ENCODE data around the gene PNPT1.
"Not testable (repeated sequence)": the region's sequence is repeated elsewhere in the genome, so short reads cannot be mapped to it uniquely, and the experiment has no call there.

PNPT1 gene

GRCh38 chr2:55693181-55694125 is at the start of gene PNPT1:
Gene PNPT1 (minus strand): TSS chr2:55693844. CDS start chr2:55693823, 21 bp downstream.
- Histone ChIP-seq H3K27me3 (ENCODE audit: low read depth) (no peaks in the 10 kb centered on the region), H3K4me1 (peaks cover 20% of the 10 kb centered on the region), H3K36me3 (replicated peaks) (peaks cover 20% of the 10 kb centered on the region), H3K4me3 (peak within 1 kb of the TSS; percentile 81), H3K9me3 (no peaks in the 10 kb centered on the region)
- in situ Hi-C loops (cut with MboI; ENCODE audit: low sequenced_read_pairs) = no loop called here
- DNase-seq (ENCODE audit: low spot score in 2 of 2) = peak; percentile 90 to 96

GRCh38 chr2:55742996-55743395 is 49.4 kb upstream of the PNPT1 start:
- Histone ChIP-seq H3K27me3 (ENCODE audit: low read depth) (peaks cover 8% of the 10 kb centered on the region), H3K36me3 (replicated peaks) (no peaks in the 10 kb centered on the region), H3K4me1 (no peaks in the 10 kb centered on the region), H3K4me3 (no peak overlapping the region), H3K9me3 (no peaks in the 10 kb centered on the region; the same call in 1 of the 2 replicates)
- in situ Hi-C loops (cut with MboI; ENCODE audit: low sequenced_read_pairs) = no loop called here
- no peak for DNase-seq (ENCODE audit: low spot score in 2 of 2)

DNA sequence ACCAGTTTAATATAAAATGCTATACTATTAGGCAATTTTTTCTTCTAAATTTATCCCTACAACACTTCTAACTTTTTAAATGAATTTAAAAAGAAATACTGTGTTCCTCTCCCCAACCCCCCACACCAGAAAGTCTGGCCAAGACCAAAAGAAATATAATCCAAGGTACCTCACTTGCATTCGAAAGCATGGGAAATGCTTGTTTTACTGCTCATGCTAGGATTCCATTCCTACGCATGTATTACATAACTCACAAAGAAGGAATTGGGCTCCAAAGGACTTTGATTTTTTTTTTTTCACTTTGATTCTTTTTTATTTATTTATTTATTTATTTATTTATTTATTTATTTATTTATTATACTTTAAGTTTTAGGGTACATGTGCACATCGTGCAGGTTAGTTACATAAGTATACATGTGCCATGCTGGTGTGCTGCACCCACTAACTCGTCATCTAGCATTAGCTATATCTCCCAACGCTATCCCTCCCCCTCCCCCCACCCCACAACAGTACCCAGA is 42.4 kb upstream of the PNPT1 start:
- H3K4me3 ChIP-seq; H3K9me3 ChIP-seq; H3K4me1 ChIP-seq; H3K27me3 ChIP-seq (ENCODE audit: low read depth); DNase-seq (ENCODE audit: low spot score in 2 of 2); in situ Hi-C loops (cut with MboI; ENCODE audit: low sequenced_read_pairs); H3K36me3 ChIP-seq (replicated peaks): not testable (repeated sequence)

DNA sequence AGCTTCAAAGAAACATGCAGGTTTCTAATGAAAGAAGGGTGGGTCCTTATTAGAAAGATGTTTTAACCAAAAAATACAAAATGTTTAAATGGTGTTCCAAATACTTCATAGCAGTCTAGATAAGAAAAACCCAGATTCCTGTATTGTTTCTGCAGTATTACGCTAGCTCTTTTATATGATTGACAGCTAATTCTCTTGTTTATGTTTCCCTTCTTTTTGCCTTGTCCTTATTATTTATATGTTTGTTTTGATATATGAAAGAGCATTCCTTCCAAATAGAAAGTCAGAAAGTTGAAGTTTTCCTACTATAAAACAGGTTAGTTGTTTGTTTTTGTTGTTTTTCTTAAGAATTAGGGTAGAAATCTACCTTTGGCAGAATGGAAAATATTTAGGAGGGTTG is 41.1 kb upstream of the PNPT1 start:
- no peaks in the 10 kb centered on the region for H3K4me1 ChIP-seq
- in situ Hi-C loops (cut with MboI; ENCODE audit: low sequenced_read_pairs) = no loop called here

GRCh38 chr2:55733335-55733734 is 39.7 kb upstream of the PNPT1 start:
- Histone ChIP-seq H3K9me3 (no peaks in the 10 kb centered on the region), H3K36me3 (replicated peaks) (no peaks in the 10 kb centered on the region), H3K27me3 (ENCODE audit: low read depth) (peaks cover 6% of the 10 kb centered on the region), H3K4me1 (no peaks in the 10 kb centered on the region), H3K4me3 (no peak overlapping the region)
- in situ Hi-C loops (cut with MboI; ENCODE audit: low sequenced_read_pairs) = no loop called here
- DNase-seq (ENCODE audit: low spot score in 2 of 2) = no peak

More for the DNA sequence above, 41.1 kb upstream of the PNPT1 start:
- Histone ChIP-seq H3K27me3 (ENCODE audit: low read depth) (peaks cover 6% of the 10 kb centered on the region), H3K4me3 (no peak overlapping the region), H3K36me3 (replicated peaks) (no peaks in the 10 kb centered on the region), H3K9me3 (no peaks in the 10 kb centered on the region)
- no peak for DNase-seq (ENCODE audit: low spot score in 2 of 2)

GRCh38 chr2:55732854-55733253 is 39.2 kb upstream of the PNPT1 start:
- no peaks in the 10 kb centered on the region for H3K36me3 ChIP-seq (replicated peaks)
- in situ Hi-C loops (cut with MboI; ENCODE audit: low sequenced_read_pairs) = no loop called here
- DNase-seq (ENCODE audit: low spot score in 2 of 2) = no peak

DNA sequence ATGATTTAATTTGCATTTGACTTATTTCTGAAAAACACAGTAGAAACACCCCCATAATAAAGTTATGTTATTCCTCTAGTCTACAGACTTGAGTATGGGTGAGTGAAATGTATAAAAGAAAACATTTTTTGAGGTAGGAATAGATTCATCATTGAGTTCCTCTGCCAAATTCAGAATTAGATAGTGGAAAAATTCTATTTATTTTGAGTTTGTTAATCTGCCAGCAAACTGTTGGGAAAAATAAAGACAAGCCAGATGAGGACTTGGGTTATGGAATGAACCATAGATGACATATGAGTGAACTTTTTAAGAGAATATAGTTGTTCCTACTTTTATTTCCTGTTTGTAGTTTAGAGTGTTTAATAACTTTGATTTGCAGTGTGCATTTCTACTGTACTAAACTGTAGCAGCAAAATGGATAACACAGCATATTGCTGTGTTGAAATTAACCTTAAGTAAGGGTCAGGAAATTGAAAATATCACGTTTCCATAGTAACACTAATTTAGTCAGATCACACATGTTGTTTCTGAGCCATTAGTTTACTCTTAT is 35.6 kb upstream of the PNPT1 start:
- Histone ChIP-seq H3K36me3 (replicated peaks) (no peaks in the 10 kb centered on the region), H3K4me3 (no peak overlapping the region), H3K27me3 (ENCODE audit: low read depth) (peaks cover under 1% of the 10 kb centered on the region), H3K4me1 (no peaks in the 10 kb centered on the region), H3K9me3 (no peaks in the 10 kb centered on the region)
- in situ Hi-C loops (cut with MboI; ENCODE audit: low sequenced_read_pairs) = no loop called here
- DNase-seq (ENCODE audit: low spot score in 2 of 2) = no peak

More at GRCh38 chr2:55732854-55733253, 39.2 kb upstream of the PNPT1 start:
- Histone ChIP-seq H3K27me3 (ENCODE audit: low read depth) (peaks cover 6% of the 10 kb centered on the region), H3K4me3 (no peak overlapping the region), H3K4me1 (no peaks in the 10 kb centered on the region), H3K9me3 (no peaks in the 10 kb centered on the region)

DNA sequence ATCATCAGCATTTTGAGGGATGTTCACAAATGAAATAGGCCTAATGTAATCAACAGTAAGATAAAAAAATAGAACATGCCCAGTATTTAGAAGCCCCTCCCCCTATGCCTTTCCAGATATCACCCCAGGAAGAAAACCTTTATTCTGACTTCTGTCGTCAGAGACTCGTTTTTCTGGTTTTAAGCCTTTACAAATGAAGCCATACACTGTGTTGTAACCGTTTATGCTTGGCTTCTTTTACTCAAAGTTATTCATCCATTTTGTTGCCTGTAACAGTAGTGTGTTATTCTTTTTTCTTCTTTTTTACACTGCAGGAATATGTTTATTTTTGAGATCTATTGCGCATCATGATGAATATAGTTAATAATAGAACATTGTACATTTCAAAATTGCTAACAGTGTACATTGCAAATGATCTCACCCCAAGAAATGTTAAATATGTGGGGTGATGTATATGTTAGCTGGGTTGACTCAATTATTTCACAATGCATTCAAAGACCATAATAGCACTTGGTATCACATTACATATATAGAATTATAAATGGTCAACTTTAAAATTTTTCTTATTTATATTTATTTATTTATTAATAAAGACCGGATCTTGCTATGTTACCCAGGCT is 28.1 kb upstream of the PNPT1 start:
- Histone ChIP-seq H3K27me3 (ENCODE audit: low read depth) (peaks cover 4% of the 10 kb centered on the region; the same call in 1 of the 2 replicates), H3K9me3 (no peaks in the 10 kb centered on the region), H3K4me3 (no peak overlapping the region), H3K4me1 (no peaks in the 10 kb centered on the region), H3K36me3 (replicated peaks) (no peaks in the 10 kb centered on the region)
- no peak for DNase-seq (ENCODE audit: low spot score in 2 of 2)
- in situ Hi-C loops (cut with MboI; ENCODE audit: low sequenced_read_pairs) = loop anchor here (25.0 kb wide), 1 partner anchor 241 kb away; no protein-coding TSS in a partner anchor

DNA sequence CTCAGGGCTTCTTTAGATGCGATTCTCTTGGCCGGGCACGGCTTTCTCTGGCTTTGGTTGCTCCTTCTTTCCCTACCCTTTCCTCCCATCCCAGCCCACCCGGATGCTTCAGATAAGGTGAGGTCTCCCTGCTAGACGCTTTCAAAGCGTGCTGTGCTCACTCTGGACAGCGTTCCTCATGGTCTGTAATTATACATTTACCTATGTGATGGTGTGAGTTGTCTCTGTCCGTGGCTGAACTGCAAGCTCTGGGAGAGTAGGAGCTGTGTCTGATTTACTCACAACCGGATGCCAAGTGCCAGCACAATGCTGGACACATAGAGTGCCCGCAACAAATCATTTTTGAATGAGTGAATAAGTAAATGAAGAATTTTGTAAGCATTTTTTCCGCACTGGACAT is 26.8 kb upstream of the PNPT1 start:
- Histone ChIP-seq H3K36me3 (replicated peaks) (no peaks in the 10 kb centered on the region), H3K9me3 (no peaks in the 10 kb centered on the region), H3K27me3 (ENCODE audit: low read depth) (peaks cover 4% of the 10 kb centered on the region; the same call in 1 of the 2 replicates), H3K4me3 (no peak overlapping the region), H3K4me1 (no peaks in the 10 kb centered on the region)
- in situ Hi-C loops (cut with MboI; ENCODE audit: low sequenced_read_pairs) = loop anchor here (25.0 kb wide), 1 partner anchor 242 kb away; no protein-coding TSS in a partner anchor
- DNase-seq (ENCODE audit: low spot score in 2 of 2) = no peak

DNA sequence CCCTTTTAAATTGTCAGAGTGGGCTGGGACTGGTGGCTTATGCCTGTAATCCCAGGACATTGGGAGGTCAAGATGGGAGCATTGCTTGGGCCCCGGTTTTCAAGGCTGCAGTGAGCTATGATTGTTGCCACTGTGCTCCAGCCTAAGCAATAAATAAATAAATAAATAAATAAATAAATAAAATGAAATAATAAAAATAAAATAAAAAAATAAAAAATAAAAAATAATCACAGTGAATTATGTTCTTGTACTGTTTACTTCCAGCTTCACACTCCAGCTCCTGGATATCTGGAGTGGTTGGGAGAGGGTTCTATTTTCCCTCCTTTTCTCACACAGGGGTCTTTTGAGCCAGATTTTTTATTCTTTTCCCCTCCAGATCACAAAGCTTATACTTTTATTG is 26.2 kb upstream of the PNPT1 start:
- Histone ChIP-seq H3K36me3 (replicated peaks) (no peaks in the 10 kb centered on the region), H3K4me3 (no peak overlapping the region), H3K27me3 (ENCODE audit: low read depth) (peaks cover 4% of the 10 kb centered on the region; the same call in 1 of the 2 replicates), H3K4me1 (no peaks in the 10 kb centered on the region), H3K9me3 (no peaks in the 10 kb centered on the region)
- in situ Hi-C loops (cut with MboI; ENCODE audit: low sequenced_read_pairs) = loop anchor here (10.0 to 25.0 kb wide), 2 partner anchors 242 to 405 kb away; no protein-coding TSS in a partner anchor
- DNase-seq (ENCODE audit: low spot score in 2 of 2) = no peak

GRCh38 chr2:55718165-55719008 is 24.7 kb upstream of the PNPT1 start:
- H3K36me3 ChIP-seq (replicated peaks) = no peaks in the 10 kb centered on the region
- H3K27me3 ChIP-seq (ENCODE audit: low read depth) = 0 out of 2 replicates have a peak, but pooled peaks cover 2% of the 10 kb centered on the region
- no peaks in the 10 kb centered on the region for H3K9me3 ChIP-seq
- no peak overlapping the region for H3K4me3 ChIP-seq
- DNase-seq (ENCODE audit: low spot score in 2 of 2) = peak; percentile 42 to 81
- no peaks in the 10 kb centered on the region for H3K4me1 ChIP-seq
- in situ Hi-C loops (cut with MboI; ENCODE audit: low sequenced_read_pairs) = loop anchor here (10.0 to 25.0 kb wide), 2 partner anchors 244 to 406 kb away; no protein-coding TSS in a partner anchor

GRCh38 chr2:55715626-55716025 is 22.0 kb upstream of the PNPT1 start:
- no peak for DNase-seq (ENCODE audit: low spot score in 2 of 2)
- Histone ChIP-seq H3K36me3 (replicated peaks) (no peaks in the 10 kb centered on the region), H3K9me3 (no peaks in the 10 kb centered on the region), H3K4me3 (no peak overlapping the region), H3K27me3 (ENCODE audit: low read depth) (no peaks in the 10 kb centered on the region), H3K4me1 (no peaks in the 10 kb centered on the region)
- in situ Hi-C loops (cut with MboI; ENCODE audit: low sequenced_read_pairs) = loop anchor here (10.0 to 25.0 kb wide), 2 partner anchors 247 to 409 kb away; no protein-coding TSS in a partner anchor

GRCh38 chr2:55715178-55715577 is 21.5 kb upstream of the PNPT1 start:
- in situ Hi-C loops (cut with MboI; ENCODE audit: low sequenced_read_pairs) = loop anchor here (10.0 to 25.0 kb wide), 2 partner anchors 247 to 410 kb away; no protein-coding TSS in a partner anchor
- not testable (repeated sequence) for H3K9me3 ChIP-seq; H3K4me3 ChIP-seq; H3K4me1 ChIP-seq; DNase-seq (ENCODE audit: low spot score in 2 of 2); H3K36me3 ChIP-seq (replicated peaks); H3K27me3 ChIP-seq (ENCODE audit: low read depth)

All from HAP-1 (cell line).